Stimulated activated CD8-positive, alpha-beta memory T cell treated with anti-CD3 and anti-CD28 coated beads, Interleukin-12 subunit alpha, Interleukin-12 subunit beta, amount 100 ng/mL, for 24 hours (primary cell): ENCODE results near the gene SLC16A1.
"Not testable (repeated sequence)": the region's sequence is repeated elsewhere in the genome, so short reads cannot be mapped to it uniquely, and the experiment has no call there.

Experiments
- DNase-seq: peaks from one replicate; pipeline ENCODE4 v3.0.0-alpha.2; 2020; ENCODE audit errors: extremely low read depth

The SLC16A1 gene

GRCh38 chr1:112955773-112956543 is at the start of gene SLC16A1:
TSS of gene SLC16A1 (minus strand) at chr1:112956196. CDS start at chr1:112929308, 26,888 bp downstream.
- DNase-seq = peak; percentile 85

DNA sequence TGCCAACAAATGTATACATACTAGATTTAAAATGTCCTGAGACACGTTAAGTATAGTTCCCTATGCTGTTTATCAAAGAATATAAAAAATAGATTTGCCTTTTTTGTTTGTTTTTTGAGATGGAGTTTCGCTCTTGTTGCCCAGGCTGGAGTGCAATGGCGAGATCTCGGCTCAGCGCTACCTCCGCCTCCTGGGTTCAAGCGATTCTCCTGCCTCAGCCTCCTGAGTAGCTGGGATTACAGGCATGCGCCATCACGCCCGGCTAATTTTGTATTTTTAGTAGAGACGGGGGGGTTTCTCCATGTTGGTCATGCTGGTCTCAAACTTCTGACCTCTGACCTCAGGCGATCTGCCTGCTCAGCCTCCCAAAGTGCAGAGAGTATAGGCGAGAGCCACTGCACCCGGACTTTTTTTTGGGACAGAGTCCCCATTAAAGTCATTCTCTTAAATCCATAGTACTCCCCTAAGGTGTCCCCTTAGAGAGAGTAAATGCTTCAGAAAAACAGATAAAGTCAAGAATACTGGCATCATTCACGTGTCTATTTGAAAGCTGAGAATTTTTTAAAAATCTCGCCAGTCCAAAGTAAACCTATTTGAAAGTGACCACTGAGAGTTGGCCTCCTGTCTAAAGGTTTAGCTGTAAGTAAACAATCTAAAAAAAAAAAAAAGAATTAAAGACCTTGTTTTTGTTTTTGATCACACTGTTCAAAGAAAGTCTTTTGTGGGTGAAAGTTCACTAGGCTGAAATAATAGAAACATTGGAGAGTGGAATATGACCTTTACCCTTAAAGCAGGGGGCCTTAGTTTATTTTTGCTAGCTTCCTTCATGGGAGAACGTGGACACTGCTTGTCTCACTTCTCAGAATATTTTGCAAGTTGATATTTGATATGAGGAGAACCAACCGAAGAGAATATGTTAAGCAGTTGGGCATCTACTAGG is 48.0 kb upstream of the SLC16A1 start:
- DNase-seq = no peak

DNA sequence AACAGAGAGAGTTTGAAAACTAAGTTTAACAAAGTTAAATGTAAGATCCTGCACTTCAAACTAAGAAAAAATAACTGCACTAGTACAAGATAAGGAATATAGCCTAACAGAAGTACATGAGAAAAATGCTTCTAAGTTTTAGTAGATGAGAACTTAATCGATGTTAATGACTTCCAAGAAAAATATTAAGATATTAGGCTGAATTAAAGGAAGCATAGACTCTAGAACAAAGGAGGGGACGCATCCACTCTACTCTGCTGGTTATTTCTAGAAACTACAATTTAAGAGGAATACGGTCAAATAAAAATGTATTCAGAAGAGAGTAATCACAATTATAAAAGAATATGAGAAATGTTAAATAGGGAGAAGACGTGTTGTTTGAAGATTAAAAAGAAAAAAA is 46.3 kb upstream of the SLC16A1 start:
- no peak for DNase-seq

DNA sequence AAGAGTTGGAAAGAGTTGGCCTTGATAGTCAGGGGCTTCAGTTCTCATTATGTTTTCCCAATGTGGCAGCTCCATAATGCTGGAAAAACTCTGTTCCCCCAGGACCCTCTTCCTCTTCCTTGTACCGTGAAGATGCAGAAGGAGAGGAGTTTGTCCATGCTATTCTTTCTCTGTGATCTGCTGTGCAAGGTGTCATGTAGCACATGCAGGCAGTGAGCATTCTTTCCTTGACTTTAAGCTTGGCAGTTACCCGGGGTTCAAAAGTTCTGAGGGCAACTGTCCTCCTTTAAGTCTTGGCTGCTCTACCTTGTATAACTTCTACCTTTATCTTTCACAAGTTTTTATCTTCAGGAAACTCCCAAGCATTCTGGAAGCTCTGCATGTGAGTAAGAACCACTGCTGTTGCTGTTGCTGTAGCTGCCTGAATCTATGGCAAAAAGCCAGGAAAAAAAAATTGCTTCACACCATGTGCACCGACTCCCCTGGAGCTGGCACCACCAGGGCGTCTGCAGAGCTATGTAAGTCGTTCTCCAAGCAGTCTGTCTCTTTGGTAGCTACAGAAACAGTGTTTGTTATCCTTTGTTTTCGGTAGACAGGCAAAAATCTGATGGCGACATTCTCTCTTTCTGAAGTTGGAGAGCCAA is 42.7 kb upstream of the SLC16A1 start:
- no peak for DNase-seq

- DNase-seq = no peak
Measured at GRCh38 chr1:112997781-112998180, 41.8 kb upstream of the SLC16A1 start.

DNA sequence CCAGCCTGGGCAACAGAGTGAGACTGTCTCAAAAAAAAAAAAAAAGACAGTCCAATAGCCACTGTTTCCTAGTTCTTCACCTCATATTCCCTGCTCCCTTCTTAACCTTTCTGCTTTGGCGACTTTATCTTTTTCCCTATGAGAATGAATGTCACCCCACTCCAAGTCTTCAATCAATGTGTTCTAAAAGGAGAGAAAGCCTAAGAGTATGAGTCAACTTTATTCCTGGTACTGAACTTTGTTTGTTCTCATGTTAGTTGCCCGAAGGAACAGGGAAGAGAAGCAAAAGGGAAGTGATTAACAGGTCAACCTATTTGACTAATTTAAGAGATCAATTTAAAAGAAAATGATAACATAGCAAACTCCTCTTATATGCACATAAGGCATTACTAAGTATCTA is 39.9 kb upstream of the SLC16A1 start:
- DNase-seq = no peak

GRCh38 chr1:112995021-112995420 is 39.0 kb upstream of the SLC16A1 start:
- DNase-seq = not testable (repeated sequence)

GRCh38 chr1:112992780-112993179 is 36.8 kb upstream of the SLC16A1 start:
- DNase-seq = no peak

GRCh38 chr1:112991402-112992120 is 35.6 kb upstream of the SLC16A1 start:
- no peak for DNase-seq

GRCh38 chr1:112990271-112990670 is 34.3 kb upstream of the SLC16A1 start:
- DNase-seq = no peak

- no peak for DNase-seq
Measured at GRCh38 chr1:112988367-112988766, 32.4 kb upstream of the SLC16A1 start.

DNA sequence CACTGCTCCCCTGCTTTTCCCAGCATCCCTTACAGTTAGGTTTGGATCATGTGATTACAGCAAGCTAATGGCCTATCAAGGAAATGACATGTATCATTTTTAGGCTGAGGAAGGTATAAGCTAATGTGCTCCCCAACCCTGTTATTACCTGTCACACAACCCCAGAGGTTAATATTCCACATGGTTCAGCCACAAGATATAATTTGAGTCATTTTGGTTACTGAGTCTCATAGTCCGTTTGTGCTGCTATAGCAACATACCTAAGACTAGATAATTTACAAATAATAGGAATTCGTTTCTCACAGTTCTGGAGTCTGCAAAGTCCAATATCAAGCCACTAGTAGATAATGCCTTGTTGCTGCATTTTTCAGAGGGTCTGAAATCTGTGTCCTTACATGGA is 29.1 kb upstream of the SLC16A1 start:
- DNase-seq = no peak

DNA sequence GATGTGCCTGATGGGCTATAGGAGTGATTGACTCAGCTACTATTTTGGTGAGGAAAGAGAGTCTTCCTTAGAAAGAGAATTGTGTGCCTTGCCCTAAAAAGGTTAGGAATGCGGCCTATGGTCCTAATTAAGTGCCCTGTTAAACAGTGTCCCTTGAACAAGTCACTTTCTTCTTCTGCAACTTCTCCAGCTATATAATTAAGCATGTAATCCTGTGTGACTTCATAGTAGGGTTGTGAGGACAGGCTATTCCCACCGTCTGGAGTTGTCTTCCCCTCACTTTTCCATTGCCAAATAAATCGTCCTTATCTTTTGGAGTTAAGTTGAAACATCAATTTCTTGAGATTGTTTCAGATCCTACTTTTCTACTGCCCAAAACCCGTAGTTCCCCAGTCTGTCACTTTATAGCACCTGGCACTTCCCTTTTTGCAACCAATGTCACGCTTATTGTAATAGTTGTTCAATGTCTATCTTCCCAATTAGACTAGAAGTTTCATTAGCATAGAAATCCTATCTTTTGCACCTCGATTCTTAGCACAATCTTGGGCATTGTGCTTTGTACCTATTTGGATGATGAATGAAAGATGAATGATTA is 27.6 kb upstream of the SLC16A1 start:
- no peak for DNase-seq

DNA sequence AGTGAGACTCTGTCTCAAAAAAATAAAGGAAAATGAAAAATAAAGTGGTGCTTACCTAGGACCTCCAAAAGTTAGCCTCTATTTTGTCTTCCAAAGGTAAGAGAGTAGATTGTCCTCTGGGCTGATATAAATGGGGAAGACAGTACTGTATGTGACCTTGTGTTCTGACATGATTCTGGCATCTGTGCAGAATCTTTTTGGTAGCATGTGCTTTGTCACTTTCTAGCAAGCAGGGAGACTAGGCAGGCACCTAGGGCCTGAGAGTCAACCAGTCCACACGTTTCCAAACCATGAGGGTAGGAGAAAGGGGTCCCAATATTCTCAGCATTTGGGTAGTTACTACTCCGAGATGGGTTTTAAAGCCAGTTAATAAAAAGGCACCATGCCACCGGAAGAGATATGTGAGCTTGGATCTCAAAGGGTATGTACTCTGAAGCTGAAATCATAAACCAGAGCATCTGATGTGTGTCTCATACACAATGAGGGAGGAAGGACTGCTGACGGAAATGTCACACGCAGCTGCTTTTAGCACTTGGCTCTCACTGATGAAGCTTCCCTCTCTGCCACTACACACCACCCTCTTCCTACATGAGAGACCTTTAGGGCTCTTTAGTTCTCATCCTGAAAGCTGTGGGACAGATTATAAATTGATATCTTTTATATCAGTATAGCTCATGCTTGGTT is 27.0 kb upstream of the SLC16A1 start:
- no peak for DNase-seq

DNA sequence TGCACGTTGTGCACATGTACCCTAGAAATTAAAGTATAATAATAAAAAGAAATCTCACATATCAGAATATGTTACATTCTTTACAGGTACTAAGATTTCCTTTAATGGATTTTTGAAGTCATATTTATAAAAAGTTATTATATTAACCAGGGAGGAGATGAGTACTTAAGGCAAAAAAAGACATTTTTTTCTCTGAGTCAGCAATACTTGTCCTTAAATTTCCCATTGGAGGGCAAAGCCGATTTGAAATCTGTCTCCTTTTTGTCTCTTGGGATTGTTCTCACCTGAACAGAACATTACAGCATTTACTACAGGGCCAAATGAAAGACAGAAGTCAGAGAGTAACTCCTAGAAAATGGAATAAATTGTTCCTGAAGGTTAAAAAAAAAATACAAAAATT is 26.3 kb upstream of the SLC16A1 start:
- DNase-seq = no peak

- not testable (repeated sequence) for DNase-seq
Measured at GRCh38 chr1:112981834-112982233, 25.8 kb upstream of the SLC16A1 start.

- DNase-seq = no peak
Measured at GRCh38 chr1:112981426-112981825, 25.4 kb upstream of the SLC16A1 start.

GRCh38 chr1:112975336-112975735 is 19.3 kb upstream of the SLC16A1 start:
- DNase-seq = no peak

- no peak for DNase-seq
Measured at GRCh38 chr1:112974646-112975045, 18.6 kb upstream of the SLC16A1 start.

GRCh38 chr1:112973788-112974187 is 17.8 kb upstream of the SLC16A1 start:
- DNase-seq = no peak

DNA sequence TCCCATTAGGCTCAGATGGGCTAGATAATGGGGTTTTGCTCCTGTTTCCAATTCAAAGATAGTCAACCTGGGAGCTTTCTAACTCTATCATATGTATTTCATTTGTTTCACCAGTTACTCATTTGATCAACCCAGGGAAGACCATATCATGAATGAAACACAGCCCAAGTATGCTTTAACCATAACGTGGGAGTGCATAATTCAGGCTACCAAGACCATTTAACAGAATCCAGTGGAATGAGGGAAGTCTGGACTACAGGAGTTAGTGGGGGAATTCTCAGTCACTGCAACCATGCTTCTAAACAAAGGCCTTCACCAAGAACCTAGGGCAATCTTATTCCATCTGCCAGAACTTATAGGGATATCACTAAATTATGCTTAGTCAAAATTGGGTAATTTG is 15.0 kb upstream of the SLC16A1 start:
- DNase-seq = no peak
